Erythroblast (primary cell): Measurements from ENCODE around the gene ADISSP.

Source experiments
- GATA1 ChIP-seq: IDR thresholded peaks from 2 replicates; pipeline ENCODE4 v1.6.1; 2011; ENCODE audit warnings: low read depth, mild to moderate bottlenecking, control low read depth, low read length, moderate library complexity
- POLR2A ChIP-seq: IDR thresholded peaks from 2 replicates; pipeline ENCODE4 v1.6.1; 2011; ENCODE audit warnings: mild to moderate bottlenecking, low read length

DNA sequence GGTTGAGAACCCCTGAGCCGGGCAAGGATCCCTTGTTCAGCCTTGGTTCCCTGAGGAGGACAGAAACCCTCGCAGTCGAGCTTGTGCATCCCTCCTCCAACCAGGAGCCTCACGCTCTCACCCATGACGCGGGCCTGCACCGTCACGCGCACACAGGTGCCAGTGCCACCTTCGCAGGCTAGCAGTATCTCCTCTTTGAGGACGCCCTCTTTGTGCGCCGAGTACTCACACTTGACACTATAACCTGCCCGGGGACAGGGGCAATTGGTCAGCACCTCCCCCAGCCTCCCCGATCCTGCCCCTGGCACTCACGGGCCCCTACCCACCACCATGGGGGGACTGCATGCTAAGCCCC, 13.3 kb downstream of the ADISSP start:
- no peak for TF ChIP-seq POLR2A
- no peak for TF ChIP-seq GATA1
